ENCODE measurements around the gene INPP4A.

The INPP4A gene

GRCh38 chr2:98459496-98460175, 15.0 kb downstream of the INPP4A start:
- TF ChIP-seq, protein P1, sequence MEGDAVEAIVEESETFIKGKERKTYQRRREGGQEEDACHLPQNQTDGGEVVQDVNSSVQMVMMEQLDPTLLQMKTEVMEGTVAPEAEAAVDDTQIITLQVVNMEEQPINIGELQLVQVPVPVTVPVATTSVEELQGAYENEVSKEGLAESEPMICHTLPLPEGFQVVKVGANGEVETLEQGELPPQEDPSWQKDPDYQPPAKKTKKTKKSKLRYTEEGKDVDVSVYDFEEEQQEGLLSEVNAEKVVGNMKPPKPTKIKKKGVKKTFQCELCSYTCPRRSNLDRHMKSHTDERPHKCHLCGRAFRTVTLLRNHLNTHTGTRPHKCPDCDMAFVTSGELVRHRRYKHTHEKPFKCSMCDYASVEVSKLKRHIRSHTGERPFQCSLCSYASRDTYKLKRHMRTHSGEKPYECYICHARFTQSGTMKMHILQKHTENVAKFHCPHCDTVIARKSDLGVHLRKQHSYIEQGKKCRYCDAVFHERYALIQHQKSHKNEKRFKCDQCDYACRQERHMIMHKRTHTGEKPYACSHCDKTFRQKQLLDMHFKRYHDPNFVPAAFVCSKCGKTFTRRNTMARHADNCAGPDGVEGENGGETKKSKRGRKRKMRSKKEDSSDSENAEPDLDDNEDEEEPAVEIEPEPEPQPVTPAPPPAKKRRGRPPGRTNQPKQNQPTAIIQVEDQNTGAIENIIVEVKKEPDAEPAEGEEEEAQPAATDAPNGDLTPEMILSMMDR (IDR thresholded peaks at IDR 0.05; ENCODE audit: low read depth, low read length, missing control alignments) = no peak
- Histone ChIP-seq H3K27me3 (replicated peaks) (no peaks in the 10 kb centered on the region), H3K4me3 (ENCODE audit: low read depth, low read length) (no peak overlapping the region), H3K36me3 (replicated peaks) (no peaks in the 10 kb centered on the region), H3K27ac (no peak overlapping the region)
- DNase-seq = no peak
- in situ Hi-C loops (cut with HindIII; ENCODE audit: low pct_ligation_motif_present, low sequenced_read_pairs) = no loop called here

GRCh38 chr2:98460573-98461497, 16.2 kb downstream of the INPP4A start:
- TF ChIP-seq, protein P1 (IDR thresholded peaks at IDR 0.05; ENCODE audit: low read depth, low read length, missing control alignments) = no peak
- no peak for DNase-seq
- Histone ChIP-seq H3K27ac (no peak overlapping the region), H3K36me3 (replicated peaks) (no peaks in the 10 kb centered on the region), H3K27me3 (replicated peaks) (no peaks in the 10 kb centered on the region), H3K4me3 (ENCODE audit: low read depth, low read length) (no peak overlapping the region)
- in situ Hi-C loops (cut with HindIII; ENCODE audit: low pct_ligation_motif_present, low sequenced_read_pairs) = no loop called here

DNA sequence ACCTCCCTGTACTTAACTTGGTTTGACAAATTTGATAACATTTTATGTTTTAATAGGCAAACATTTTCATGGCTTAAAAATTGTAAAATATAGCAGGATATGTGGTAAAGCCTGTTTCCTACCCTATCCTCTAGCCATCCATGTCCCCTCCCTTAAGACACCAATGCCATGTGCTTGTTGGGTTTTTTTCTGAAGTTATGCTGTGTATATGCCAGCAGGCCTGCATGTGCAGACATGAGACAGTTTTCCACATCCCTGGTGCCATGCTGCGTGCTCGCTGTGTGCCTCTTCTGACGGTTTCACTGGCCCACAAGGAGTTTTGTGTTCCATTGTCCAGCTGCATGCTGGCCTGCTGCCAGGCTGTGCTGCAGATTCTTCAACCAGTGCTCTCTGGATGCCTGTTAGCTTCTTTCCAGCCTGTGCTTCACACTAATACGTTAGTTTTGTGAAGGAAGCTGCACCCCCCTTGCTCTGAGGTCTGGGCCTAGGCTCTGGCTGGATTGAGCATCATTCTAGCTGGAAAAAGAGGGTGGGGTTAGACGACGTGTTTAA, 16.9 kb downstream of the INPP4A start:
- Histone ChIP-seq H3K4me3 (ENCODE audit: low read depth, low read length) (no peak overlapping the region), H3K27me3 (replicated peaks) (no peaks in the 10 kb centered on the region), H3K36me3 (replicated peaks) (no peaks in the 10 kb centered on the region), H3K27ac (no peak overlapping the region)
- no peak for DNase-seq
- in situ Hi-C loops (cut with HindIII; ENCODE audit: low pct_ligation_motif_present, low sequenced_read_pairs) = no loop called here
- TF ChIP-seq, protein P1 (IDR thresholded peaks at IDR 0.05; ENCODE audit: low read depth, low read length, missing control alignments) = no peak

DNA sequence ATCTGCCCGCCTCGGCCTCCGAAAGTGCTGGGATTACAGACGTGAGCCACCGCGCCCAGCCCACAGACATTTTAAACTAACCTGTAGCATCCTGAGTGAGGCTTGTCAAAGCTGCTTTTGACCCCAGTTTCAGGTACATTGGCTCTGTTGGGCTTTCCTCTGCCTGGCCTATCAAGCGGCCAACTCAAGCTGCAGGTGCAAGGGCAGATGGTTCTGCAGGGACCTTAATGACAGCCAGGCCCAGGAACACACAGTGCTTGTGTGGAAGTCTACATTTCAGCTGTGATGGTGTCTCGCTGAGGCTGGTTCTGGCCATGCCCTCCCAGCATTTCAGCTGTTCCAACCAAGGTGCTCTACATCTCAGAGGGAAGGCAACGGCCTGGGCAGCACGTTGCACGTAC, 18.4 kb downstream of the INPP4A start:
- H3K27ac ChIP-seq = no peak overlapping the region
- no peak overlapping the region for H3K4me3 ChIP-seq (ENCODE audit: low read depth, low read length)
- TF ChIP-seq, protein P1 (IDR thresholded peaks at IDR 0.05; ENCODE audit: low read depth, low read length, missing control alignments) = no peak
- H3K36me3 ChIP-seq (replicated peaks) = no peaks in the 10 kb centered on the region
- in situ Hi-C loops (cut with HindIII; ENCODE audit: low pct_ligation_motif_present, low sequenced_read_pairs) = no loop called here
- DNase-seq = no peak
- H3K27me3 ChIP-seq (replicated peaks) = no peaks in the 10 kb centered on the region

GRCh38 chr2:98463551-98463971, 18.9 kb downstream of the INPP4A start:
- in situ Hi-C loops (cut with HindIII; ENCODE audit: low pct_ligation_motif_present, low sequenced_read_pairs) = no loop called here
- Histone ChIP-seq H3K27ac (no peak overlapping the region), H3K4me3 (ENCODE audit: low read depth, low read length) (no peak overlapping the region), H3K36me3 (replicated peaks) (no peaks in the 10 kb centered on the region), H3K27me3 (replicated peaks) (no peaks in the 10 kb centered on the region)
- DNase-seq = no peak
- TF ChIP-seq, protein P1 (IDR thresholded peaks at IDR 0.05; ENCODE audit: low read depth, low read length, missing control alignments) = no peak
